AG20443 (cell line): ENCODE measurements around the gene HAPSTR1.
"Not testable (repeated sequence)": the region's sequence is repeated elsewhere in the genome, so short reads cannot be mapped to it uniquely, and the experiment has no call there.

ENCODE experiments used
- DNase-seq: peaks from one replicate; pipeline ENCODE4 v3.0.0; 2012; ENCODE audit warnings: low spot score, mixed read lengths

The HAPSTR1 gene

GRCh38 chr16:9090960-9091866, at the start of gene HAPSTR1:
Gene HAPSTR1, plus strand, starts transcription at chr16:9091644. Its CDS starts 401 bp downstream, at chr16:9092045.
- DNase-seq = peak; percentile 99

DNA sequence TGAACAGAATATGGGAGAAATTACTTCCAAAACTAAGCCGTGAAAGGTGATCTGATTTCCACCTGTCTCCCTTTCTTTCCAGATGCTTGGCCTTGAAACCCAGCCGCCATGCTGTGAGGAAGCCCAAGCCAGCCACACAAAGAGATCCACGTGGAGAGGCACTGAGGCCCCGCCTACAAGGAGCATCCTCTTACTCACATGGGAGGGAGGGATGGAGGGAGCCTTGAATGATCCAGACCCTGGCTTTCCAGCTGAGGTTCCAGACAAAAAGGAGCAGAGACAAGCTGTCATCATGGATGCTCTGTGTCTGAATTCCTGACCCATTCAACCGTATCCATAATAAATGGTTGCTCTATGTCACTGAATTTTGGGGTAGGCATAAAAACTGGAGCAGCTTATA, 48.9 kb upstream of the HAPSTR1 start:
- DNase-seq = no peak

GRCh38 chr16:9042964-9043680, 48.3 kb upstream of the HAPSTR1 start:
- peak; percentile 82 for DNase-seq

GRCh38 chr16:9045562-9045961, 45.9 kb upstream of the HAPSTR1 start:
- not testable (repeated sequence) for DNase-seq

- DNase-seq = no peak
Measured at GRCh38 chr16:9046667-9047055, 44.8 kb upstream of the HAPSTR1 start.

GRCh38 chr16:9047689-9048301, 43.6 kb upstream of the HAPSTR1 start:
- peak; percentile 94 for DNase-seq

- no peak for DNase-seq
Measured at GRCh38 chr16:9048302-9048700, 43.1 kb upstream of the HAPSTR1 start.

DNA sequence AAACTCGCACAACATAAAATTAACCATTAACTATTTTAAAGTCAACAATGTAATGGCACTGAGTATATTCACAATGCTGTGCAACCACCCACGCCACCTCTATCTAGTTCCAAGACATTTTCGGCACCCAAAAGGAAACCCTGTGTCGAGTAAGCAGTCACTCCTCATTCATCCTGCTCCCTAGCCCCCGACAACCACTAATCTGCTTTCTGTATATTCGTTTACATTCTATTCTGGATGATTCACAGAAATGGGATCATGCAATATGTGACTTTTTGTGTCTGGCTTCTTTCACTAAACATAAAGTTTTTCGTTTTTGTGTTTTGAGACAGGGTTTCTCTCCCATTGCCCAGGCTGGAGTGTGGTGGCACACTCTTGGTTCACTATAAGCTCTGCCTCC, 42.2 kb upstream of the HAPSTR1 start:
- DNase-seq = no peak

DNA sequence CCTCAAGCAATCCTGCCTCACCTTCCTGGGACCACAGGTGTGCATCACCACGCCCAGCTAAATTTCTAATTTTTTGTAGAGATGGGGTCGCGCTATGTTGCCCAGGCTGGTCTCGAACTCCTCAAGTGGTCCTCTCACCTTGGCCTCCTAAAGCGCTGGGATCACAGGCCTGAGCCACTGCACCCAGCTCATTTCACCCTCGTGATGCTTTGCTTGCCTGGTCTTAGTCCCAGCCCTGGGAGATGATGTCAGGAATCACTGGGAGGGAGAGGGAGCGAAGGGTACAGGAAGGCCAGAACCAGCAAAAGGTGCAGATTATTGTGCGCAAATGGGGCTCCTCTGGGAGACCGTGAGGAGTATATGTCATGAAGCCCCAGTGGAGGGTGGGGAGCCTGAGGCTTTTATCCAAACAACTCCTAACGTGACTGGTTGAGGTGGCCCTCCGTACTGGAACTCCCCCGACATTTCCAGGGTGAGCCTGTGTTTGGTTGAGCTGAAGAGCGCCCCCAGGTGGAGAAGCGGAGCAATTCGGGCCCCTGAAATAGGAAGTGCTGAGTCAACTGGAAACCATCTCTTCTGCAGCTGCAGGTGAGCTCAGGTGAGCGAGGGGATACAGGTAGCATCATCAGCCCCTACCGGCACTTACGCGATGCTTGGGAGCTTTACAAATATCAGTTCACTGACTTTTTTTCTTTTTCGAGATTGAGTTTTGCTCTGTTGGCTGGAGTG, 41.2 kb upstream of the HAPSTR1 start:
- DNase-seq = no peak

DNA sequence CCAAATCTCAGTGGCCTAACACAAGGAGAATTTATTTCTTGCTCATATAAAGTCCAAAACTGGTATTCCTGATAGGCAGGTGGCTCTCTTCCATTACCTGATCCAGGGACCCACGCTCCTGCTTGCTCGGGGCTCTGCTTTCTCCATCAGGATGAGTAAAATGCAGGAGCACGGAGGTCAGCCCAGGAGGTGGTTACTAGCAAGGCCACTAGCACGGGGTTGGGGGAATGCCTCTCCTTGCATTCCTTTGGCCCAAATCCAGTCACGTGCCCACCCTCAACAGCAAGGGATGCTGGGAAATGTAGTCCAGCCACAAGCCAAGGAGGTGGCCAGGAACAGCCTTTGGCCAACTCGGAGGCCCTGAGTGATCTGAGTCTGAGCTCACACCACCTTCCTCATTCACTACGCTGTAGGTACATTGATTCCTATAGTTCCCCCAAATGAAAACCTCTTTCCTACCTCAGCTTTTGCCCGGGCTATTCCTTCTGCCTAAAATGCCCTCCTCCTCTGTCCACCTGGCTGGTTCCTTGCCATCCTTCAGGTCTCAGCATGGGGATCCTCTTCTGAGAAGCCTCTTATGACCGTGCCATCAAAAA, 38.3 kb upstream of the HAPSTR1 start:
- peak; percentile 61 for DNase-seq

DNA sequence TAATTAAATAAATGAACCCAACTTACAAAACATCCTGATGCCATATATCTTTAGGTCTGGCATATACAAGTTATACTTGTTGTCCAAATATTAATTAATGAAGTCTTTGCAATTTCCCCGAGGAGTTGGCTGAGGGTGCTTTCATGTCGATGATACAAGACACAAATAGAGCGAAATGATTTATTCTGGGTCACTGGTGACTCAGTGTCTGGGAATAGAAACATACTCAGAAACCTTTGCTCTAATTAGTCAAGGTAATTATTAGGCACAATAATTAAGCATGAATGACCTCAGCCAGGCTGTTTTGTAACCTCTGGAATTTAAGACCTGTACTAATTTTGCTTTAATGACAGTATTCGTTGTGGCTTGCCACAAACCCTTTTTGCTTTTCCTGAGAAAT, 37.0 kb upstream of the HAPSTR1 start:
- no peak for DNase-seq

DNA sequence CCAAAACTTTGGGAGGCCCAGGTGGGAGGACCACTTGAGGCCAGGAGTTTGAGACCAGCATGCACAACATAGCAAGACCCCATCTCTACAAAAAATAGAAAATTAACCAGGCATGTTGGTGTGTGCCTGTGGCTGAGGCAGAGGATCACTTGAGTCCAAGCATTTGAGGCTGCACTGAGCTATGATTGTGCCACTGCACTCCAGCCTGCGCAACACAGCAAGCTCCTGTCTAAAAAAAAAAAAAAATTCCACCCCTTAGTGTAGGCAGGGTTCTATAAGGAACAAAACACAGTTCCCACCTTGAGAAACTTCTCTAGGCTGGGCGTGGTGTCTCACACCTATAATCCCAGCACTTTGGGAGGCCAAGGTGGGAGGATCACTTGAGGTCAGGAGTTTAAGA, 36.3 kb upstream of the HAPSTR1 start:
- DNase-seq = no peak

DNA sequence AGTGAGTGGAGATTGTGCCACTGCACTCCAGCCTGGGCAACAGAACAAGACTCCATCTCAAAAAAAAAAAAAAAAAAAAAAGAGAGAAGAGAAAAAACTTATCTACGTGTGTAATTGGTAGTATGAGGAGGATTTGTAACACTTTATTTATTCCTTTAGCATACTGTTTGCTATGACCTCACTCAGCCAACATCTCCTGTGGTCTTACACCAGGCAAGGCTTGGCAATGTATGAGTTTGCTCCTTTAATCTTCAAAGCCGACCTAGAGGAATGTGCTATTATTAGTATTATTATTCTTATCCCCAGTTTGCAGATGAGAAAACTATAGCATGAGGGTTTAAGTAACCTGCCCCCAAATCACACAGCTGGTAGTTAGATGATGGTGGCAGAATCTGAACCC, 35.8 kb upstream of the HAPSTR1 start:
- peak; percentile 16 for DNase-seq

- no peak for DNase-seq
Measured at GRCh38 chr16:9056061-9056460, 35.4 kb upstream of the HAPSTR1 start.

DNA sequence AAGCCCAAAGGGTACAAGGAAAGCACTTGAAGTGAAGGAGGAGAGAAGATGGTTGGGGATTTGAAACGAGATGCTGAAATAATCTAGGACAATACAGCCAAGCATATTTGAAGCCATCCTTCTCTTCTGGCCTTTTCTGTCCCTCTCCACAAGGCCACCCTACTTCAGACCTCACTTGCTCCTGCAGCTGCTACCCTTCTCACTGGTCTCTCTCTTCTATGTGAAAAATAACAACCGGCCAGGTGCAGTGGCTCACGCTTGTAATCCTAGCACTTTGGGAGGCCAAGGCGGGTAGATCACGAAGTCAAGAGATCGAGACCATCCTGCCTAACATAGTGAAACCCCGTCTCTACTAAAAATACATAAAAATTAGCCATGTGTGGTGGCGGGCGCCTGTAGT, 33.2 kb upstream of the HAPSTR1 start:
- no peak for DNase-seq

GRCh38 chr16:9060225-9060624, 31.2 kb upstream of the HAPSTR1 start:
- no peak for DNase-seq

DNA sequence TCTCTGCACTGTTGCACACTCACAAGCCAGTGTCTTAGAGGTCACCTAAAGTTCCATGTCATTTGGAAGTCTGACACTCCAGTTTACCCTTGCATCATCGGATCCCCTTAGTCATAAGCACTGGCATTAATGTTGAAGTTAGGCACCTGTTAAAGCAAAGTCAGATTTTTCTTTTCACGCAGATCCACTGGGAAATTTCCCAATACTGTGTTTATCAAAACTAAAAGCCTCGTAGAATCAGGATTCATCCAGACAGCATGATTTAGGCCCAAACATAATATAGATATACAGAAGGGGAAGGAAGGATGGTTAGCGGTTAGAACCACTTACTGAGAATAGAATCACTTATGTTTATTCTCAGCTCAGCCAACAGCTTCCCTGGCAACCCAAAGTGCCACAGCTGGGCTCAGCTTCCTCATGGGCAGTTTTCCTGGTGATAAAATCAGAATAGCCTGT, 30.1 kb upstream of the HAPSTR1 start:
- DNase-seq = no peak

- no peak for DNase-seq
Measured at GRCh38 chr16:9062301-9062700, 29.1 kb upstream of the HAPSTR1 start.

DNA sequence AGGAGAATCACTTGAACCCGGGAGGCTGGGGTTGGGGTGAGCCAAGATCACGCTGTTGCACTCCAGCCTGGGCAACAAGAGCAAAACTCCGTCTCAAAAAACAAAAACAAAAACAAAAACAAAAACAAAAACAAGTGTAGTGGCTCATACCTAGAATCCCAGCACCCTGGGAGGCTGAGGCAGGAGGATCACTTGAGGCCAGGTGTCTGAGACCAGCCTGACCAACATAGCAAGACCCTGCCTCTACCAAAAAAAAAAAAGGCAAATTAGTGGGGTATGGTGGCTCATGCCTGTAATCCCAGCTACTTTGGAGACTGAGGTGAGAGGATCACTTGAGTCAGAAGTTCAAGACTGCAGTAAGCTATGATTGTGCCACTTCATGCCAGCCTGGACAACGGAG, 26.4 kb upstream of the HAPSTR1 start:
- DNase-seq = no peak

GRCh38 chr16:9068886-9069285, 22.6 kb upstream of the HAPSTR1 start:
- DNase-seq = no peak

DNA sequence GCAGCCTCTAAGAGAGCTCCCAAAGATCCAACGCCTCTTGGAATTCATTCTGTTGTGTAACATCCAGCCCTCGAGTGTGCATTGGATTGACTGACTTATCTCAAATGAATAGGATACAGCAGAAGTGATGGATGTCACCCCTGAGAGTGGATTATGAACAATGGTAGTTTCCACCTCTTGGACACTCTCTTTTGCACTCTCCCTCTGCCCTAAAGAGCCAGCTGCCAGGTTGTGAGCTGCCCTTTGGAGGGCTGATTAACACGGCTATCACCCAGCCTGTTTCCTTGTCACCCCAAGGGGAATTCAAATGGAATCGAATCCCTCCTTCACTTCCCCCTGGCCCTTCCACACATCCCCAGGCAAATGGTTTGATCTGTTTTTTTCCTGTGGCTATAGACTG, 21.2 kb upstream of the HAPSTR1 start:
- DNase-seq = no peak

GRCh38 chr16:9071377-9071776, 20.1 kb upstream of the HAPSTR1 start:
- DNase-seq = no peak
